Neural progenitor cell (in vitro differentiated cells): ENCODE measurements around the gene C10orf71.

Source experiments
- CTCF ChIP-seq: fragments of 200-600 bp; sonication (generic); IDR thresholded peaks from 2 replicates; pipeline ENCODE4 v1.5.1; 2017; ENCODE audit warnings: antibody characterized with exemption, mild to moderate bottlenecking
- EZH2 ChIP-seq: fragments of 200-600 bp; sonication (generic); IDR thresholded peaks from 2 replicates; pipeline ENCODE4 v1.6.1; 2017; ENCODE audit warnings: antibody characterized with exemption, mild to moderate bottlenecking, moderate library complexity
- EZH2phosphoT487 ChIP-seq: fragments of 200-600 bp; sonication (generic); IDR thresholded peaks from 2 replicates; pipeline ENCODE4 v1.6.1; 2017; ENCODE audit warnings: antibody characterized with exemption

- TF ChIP-seq CTCF (no peak), EZH2phosphoT487 (no peak), EZH2 (no peak)
Observed at GRCh38 chr10:49296836-49297235, 2.1 kb upstream of the C10orf71 start.
